A549 treated with AZD9567 at 1 μM for 4 hours (cell line): ENCODE data around the gene CDC25C. TPM values are rescaled to one million over a fixed set of nuclear protein-coding genes. Genes with fewer than 3 reads are reported as not detected.

ENCODE experiments used
- total RNA-seq: library from RNA; stranded (reverse); fragments of 200-300 nt; extraction: Qiagen RNA extraction; gene quantifications from 5 replicates; pipeline ENCODE4 v1.2.3, GENCODE V29; 2022; ENCODE audit not compliant: insufficient read depth

CDC25C gene
- 9.5 to 13.8 TPM (median 9.8 TPM) in 5 replicates for total RNA-seq

DNA sequence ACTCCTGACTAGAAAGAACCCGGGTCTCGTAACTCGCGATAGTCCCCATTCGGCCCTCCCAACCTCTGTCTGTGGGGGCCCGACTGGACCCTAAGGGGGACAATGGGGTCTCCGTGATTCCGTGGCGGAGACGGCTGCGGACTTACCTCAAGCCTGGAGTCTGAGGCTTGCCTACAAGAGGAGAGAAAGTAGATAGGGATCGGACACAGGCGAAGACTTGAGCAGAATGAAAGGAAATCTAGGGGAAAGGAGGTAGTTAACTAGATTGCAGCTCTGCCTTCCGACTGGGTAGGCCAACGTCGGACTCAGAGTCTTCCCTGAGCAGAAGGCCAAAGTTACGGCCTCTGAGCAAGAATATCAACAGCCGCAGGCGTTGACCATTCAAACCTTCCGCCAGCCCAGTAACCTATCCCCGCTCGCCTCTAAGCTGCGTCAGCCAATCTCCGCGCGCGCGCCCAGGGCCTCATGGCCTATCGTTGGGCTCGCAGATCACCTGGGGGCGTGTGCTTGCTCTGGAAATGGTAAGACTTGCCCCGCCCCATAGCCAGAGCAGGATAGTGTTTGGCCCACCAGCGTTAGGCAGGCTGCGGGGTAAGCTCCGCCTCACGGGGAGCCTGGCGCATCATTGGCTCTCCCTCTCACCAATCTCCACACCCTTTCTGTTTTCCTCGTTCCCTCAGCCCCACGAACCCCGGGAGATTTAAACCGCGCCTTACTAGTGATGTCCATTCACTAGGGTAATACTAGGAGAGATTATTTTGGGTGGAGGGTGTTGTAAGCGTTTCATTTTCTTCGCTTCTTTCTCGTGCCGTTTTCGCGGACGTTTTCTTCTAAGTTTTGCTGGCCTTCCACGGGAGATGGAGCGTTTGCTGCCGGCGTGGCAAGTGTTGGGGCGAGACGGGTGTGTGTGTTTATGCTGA is at the start of gene CDC25C:
TSS of gene CDC25C (minus strand) at position 356 of the 920 bp plus-strand sequence. CDS start 624 bp downstream, outside the sequence.

DNA sequence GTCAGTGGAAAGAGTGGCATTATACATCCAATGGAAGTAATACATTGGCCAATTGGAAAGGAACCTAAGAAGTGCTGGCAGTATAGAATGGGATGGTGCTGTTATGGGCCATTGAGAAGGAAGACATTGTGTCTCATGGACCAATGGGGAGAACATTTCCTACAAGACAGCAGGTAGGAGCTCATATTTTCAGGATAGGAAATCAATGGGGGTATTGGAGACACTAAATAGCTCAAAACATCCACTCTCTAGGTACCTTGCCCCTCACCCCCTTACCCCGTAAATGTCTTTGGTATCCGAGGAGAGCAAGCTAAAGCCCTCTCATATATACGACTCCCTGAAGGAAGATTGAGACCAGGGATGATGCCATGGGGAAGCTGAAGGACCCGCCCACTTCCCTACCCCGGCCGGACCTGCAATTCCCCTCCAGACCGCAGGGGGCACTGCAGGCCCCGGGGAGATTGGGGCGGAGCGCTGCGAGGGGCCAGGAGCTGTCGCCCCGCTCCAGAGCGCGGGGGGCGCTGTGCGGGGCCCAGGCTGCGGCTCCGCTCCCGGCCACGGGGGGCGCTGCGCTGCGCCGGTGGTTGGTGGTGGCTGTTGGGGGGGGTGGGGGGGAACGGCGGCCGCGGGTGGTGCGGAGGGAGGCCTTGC is 20.6 kb upstream of the CDC25C start, which contains the start of gene KDM3B:
TSS of gene KDM3B (plus strand) at position 615 of the 651 bp plus-strand sequence. CDS start 111 bp downstream, outside the sequence.

DNA sequence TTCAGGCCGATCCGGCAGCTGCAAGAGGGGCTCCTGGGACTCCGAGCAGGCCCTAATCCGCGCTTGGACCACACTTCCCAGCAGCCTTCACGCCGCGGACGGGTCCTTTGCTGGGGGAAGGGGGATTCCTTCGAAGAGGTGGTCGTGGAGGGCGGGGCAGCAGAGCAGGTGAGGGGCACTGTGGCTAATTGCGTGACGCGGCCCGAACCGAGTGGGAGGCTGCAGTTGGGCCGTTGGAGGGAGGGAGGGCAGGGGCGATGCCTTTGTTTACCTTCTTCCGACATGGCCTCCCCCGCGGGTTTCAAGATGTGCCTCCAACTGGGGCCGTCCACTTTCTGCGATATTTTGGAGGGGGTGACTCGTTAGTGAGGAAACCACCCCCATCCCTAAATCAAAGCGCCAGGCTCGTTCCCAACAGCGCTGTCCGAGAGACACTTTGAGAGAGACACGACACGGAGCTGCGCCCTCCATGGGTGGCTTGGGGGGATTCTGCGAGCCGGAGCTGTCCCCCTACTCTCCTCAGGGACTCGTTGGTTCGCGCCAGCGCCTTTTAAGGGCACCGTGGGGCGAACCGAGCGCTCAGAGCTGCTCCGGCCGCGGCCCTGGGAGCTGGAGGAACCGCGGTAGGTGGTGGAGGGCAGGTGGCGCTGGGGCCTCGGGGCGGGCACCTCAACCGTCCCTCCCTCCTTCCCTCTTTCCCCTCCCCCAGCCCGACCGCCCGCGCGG is 6.2 kb upstream of the CDC25C start, which contains the start of gene FAM53C:
TSS of gene FAM53C (plus strand) at position 582 of the 726 bp plus-strand sequence. CDS start 3,070 bp downstream, outside the sequence.

DNA sequence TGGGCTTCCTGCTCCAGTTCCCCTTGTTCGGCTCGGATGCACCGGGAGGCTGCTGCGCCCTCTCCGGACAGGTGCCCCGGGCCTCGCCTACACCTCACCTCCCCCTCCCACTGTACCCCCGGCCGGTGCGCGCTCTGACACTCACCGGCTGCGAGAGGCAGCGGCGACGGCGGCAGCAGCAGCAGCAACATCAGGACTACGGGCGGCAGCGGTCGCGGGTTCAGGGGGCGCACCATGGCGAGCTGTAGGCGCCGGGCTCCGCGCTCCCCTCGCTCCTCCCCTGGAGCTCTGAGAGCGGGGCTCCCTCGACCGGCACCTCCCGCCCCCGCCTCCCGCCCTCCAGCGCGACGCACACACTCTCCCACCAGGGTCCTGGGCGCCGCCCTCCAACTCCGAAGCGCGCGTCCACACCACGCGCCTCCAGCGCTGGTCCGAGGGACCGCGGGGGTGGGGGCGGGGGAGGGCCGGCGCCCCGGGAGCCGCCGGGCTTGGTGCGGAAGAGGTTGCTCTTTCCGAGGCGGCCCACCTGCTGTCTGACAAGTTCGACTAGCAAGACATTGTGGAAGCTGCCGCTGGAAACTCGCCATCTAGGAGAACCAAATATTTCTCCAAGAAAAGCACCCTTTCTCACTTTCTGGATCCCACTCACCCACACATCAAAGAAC is 57.3 kb downstream of the CDC25C start, which contains the start of gene GFRA3:
TSS of gene GFRA3 (minus strand) at position 433 of the 665 bp plus-strand sequence. CDS start at position 236, 197 bp downstream.

Other genes starting within 250 kb of the CDC25C start
- gene WNT8A, start 247.8 kb downstream of the CDC25C start, total RNA-seq, result not detected in 5 replicates
- gene NME5, start 192.4 kb downstream of the CDC25C start, total RNA-seq, result not detected in 5 replicates
- 43.5 to 57.0 TPM (median 49.7 TPM) in 5 replicates for gene BRD8, start 153.2 kb downstream of the CDC25C start, total RNA-seq
- gene KIF20A, start 152.7 kb downstream of the CDC25C start, total RNA-seq, result 40.2 to 46.1 TPM (median 42.6 TPM) in 5 replicates
- gene CDC23, start 118.5 kb downstream of the CDC25C start, total RNA-seq, result 20.6 to 29.9 TPM (median 28.8 TPM) in 5 replicates
- 0.08 to 0.12 TPM (median 0.10 TPM) in 4 of 5 replicates, not detected in the other for gene GFRA3, start 57.2 kb downstream of the CDC25C start, total RNA-seq
- gene FAM53C, start 6.5 kb upstream of the CDC25C start, total RNA-seq, result 22.3 to 25.3 TPM (median 22.7 TPM) in 5 replicates
- 36.8 to 51.6 TPM (median 39.2 TPM) in 5 replicates for gene KDM3B, start 20.9 kb upstream of the CDC25C start, total RNA-seq
- gene REEP2, start 107.3 kb upstream of the CDC25C start, total RNA-seq, result 5.0 to 7.4 TPM (median 7.0 TPM) in 5 replicates
- gene EGR1, start 133.7 kb upstream of the CDC25C start, total RNA-seq, result 12.7 to 21.2 TPM (median 17.1 TPM) in 5 replicates
- 118 to 150 TPM (median 128 TPM) in 5 replicates for gene ETF1, start 211.4 kb upstream of the CDC25C start, total RNA-seq
- 321 to 383 TPM (median 325 TPM) in 5 replicates for gene HSPA9, start 243.6 kb upstream of the CDC25C start, total RNA-seq